Osteoblast (primary cell): ENCODE results near the gene KIRREL3. TPM values are rescaled to one million over a fixed set of nuclear protein-coding genes. Genes with fewer than 3 reads are reported as not detected.

Experiments used
- DNase-seq: peaks from one replicate; pipeline ENCODE4 v3.0.0; 2011; ENCODE audit warnings: low spot score, mixed read lengths; ENCODE audit not compliant: insufficient read length; ENCODE audit errors: missing footprints
- H2AFZ ChIP-seq: 2 replicates; pipeline ENCODE4 v1.6.0; 2011; ENCODE audit warnings: mild to moderate bottlenecking, low read length
- H3K27ac ChIP-seq: 2 replicates; pipeline ENCODE4 v1.5.1; 2011; ENCODE audit warnings: mild to moderate bottlenecking, low read depth, low read length, moderate library complexity
- H3K27me3 ChIP-seq: 2 replicates; pipeline ENCODE4 v1.6.0; 2012; ENCODE audit warnings: mild to moderate bottlenecking, control low read depth, inconsistent platforms, low read length, moderate library complexity; ENCODE audit not compliant: insufficient read depth
- H3K36me3 ChIP-seq: 2 replicates; pipeline ENCODE4 v1.5.1; 2011; ENCODE audit warnings: mild to moderate bottlenecking, low read length, control low read depth, moderate library complexity; ENCODE audit not compliant: insufficient read depth
- H3K4me1 ChIP-seq: 2 replicates; pipeline ENCODE4 v1.5.1; 2011; ENCODE audit warnings: mild to moderate bottlenecking, low read length, control low read depth, moderate library complexity; ENCODE audit not compliant: insufficient read depth
- H3K4me2 ChIP-seq: 2 replicates; pipeline ENCODE4 v1.6.0; 2011; ENCODE audit warnings: mild to moderate bottlenecking, low read length; ENCODE audit not compliant: insufficient read depth
- H3K4me3 ChIP-seq: fragments of 200-600 bp; sonication (generic); 3 replicates; pipeline ENCODE4 v1.5.1; 2012; ENCODE audit warnings: mild to moderate bottlenecking, low read length, inconsistent platforms; ENCODE audit not compliant: insufficient read depth
- H3K79me2 ChIP-seq: 2 replicates; pipeline ENCODE4 v1.6.0; 2012; ENCODE audit warnings: mild to moderate bottlenecking, low read length, control low read depth, inconsistent platforms; ENCODE audit not compliant: insufficient read depth
- H3K9me3 ChIP-seq: 2 replicates; pipeline ENCODE4 v1.5.1; 2011; ENCODE audit warnings: low read depth, low read length, control low read depth
- H4K20me1 ChIP-seq: 2 replicates; pipeline ENCODE4 v1.6.0; 2012; ENCODE audit warnings: mild to moderate bottlenecking, low read length, control low read depth; ENCODE audit not compliant: insufficient read depth
- total RNA-seq: library from RNA; depleted of rRNA; stranded (reverse); fragments of >200 nt; gene quantifications from 2 replicates; pipeline ENCODE4 v1.2.3, GENCODE V29; 2012
- TF ChIP-seq, protein P1 (sequence below): IDR thresholded peaks from 2 replicates; pipeline ENCODE4 v1.5.1; 2011; ENCODE audit warnings: mild to moderate bottlenecking, low read depth, low read length, moderate library complexity; ENCODE audit errors: extremely low read depth

Gene KIRREL3
- total RNA-seq, 1 donor: 3.6 TPM

DNA sequence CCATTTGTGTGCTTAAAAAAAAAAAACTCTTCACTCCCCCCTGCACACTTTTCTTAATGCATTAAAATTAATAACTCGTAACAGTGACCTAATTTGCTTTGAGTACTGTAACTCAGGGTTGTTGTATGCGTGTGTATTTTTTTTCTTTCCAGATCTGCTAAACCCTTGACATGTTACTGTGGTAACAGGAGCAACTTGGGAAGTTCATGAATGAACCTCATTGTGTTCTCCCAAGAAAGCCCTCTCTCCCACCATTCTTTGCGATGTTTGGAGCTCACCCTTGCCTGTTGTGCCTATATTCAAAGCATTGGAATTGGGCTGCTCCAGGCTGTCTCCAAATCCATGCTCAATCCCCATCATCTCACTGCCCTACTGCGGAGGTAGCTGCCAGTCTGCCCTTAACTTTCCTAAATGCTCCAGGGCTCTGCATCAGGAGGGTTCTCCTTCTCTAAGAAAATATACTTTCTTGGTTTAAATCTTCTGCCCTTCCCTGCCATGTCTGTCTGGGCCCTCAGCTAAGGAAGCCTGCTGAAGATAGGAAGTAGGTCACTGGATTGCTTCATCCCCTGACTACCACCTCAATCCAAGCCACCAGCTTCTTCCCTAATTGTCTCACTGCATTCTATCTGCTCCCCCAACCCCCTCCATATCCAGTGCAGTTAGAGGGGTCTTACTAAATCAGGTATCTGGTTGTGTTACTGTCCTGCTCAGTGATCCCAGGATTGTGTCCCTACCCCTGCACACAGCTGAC is 70.3 kb downstream of the KIRREL3 start:
- Histone ChIP-seq H3K27me3 (no peaks in the 10 kb centered on the region), H3K4me3 (no peak overlapping the region), H3K9me3 (no peaks in the 10 kb centered on the region), H4K20me1 (peaks cover 2% of the 10 kb centered on the region), H3K36me3 (no peaks in the 10 kb centered on the region), H3K4me1 (peaks cover 28% of the 10 kb centered on the region), H3K79me2 (peaks cover 27% of the 10 kb centered on the region), H3K27ac (peak overlapping the region; percentile 82), H3K4me2 (no peak overlapping the region), H2AFZ (peak overlapping the region; percentile 16)
- DNase-seq: no peak
- TF ChIP-seq, protein P1, sequence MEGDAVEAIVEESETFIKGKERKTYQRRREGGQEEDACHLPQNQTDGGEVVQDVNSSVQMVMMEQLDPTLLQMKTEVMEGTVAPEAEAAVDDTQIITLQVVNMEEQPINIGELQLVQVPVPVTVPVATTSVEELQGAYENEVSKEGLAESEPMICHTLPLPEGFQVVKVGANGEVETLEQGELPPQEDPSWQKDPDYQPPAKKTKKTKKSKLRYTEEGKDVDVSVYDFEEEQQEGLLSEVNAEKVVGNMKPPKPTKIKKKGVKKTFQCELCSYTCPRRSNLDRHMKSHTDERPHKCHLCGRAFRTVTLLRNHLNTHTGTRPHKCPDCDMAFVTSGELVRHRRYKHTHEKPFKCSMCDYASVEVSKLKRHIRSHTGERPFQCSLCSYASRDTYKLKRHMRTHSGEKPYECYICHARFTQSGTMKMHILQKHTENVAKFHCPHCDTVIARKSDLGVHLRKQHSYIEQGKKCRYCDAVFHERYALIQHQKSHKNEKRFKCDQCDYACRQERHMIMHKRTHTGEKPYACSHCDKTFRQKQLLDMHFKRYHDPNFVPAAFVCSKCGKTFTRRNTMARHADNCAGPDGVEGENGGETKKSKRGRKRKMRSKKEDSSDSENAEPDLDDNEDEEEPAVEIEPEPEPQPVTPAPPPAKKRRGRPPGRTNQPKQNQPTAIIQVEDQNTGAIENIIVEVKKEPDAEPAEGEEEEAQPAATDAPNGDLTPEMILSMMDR: no peak

DNA sequence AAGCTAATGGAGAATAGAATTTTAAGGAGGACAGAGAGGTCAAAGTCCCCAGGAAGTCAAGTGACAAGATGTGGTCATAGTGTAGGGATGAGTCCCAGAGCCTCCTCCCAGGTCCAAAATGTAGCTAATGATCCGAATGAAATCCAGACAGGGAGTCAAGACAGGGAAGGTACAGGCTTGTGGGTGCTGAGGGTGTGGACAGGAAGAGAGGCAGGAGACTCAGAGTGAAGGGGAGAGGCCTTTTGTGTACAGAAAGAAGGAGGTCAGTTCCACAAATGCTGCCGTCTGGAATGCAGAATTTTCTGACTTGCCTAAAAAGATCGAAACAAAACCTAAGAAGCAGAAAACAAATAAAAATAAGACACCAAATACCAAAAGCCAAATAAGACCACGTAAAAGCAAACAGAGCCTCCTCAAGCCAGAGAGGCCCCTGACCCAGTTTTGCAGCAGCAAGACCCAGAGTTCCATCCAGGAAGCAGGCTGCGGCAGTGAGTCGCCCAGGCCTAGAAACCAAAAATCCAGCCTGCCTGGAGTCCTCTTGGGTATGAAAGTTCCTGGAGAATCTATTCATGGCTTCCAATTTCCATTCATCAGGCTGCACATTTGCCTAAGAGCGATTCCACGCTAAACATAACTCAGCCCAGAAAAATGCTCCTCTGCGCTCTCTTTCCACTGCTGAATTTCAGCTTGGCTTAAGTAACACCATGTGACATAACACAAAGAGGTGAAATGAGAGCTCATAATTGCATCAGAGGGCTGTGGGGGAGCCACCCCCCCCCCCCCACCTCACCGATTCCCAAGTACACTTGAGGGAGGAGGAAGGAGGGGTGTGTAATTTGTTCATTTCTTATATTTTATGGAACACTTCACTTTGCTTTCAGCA is 71.2 kb downstream of the KIRREL3 start:
- peaks cover 2% of the 10 kb centered on the region for H4K20me1 ChIP-seq
- peak overlapping the region; percentile 68 for H2AFZ ChIP-seq
- peaks cover 28% of the 10 kb centered on the region for H3K4me1 ChIP-seq
- H3K27ac ChIP-seq: peak overlapping the region; percentile 82
- H3K79me2 ChIP-seq: peaks cover 29% of the 10 kb centered on the region
- no peaks in the 10 kb centered on the region for H3K9me3 ChIP-seq
- no peaks in the 10 kb centered on the region for H3K27me3 ChIP-seq
- peak overlapping the region; percentile 53 for H3K4me2 ChIP-seq
- no peak for DNase-seq
- H3K36me3 ChIP-seq: no peaks in the 10 kb centered on the region
- TF ChIP-seq, protein P1: no peak
- H3K4me3 ChIP-seq: no peak overlapping the region

DNA sequence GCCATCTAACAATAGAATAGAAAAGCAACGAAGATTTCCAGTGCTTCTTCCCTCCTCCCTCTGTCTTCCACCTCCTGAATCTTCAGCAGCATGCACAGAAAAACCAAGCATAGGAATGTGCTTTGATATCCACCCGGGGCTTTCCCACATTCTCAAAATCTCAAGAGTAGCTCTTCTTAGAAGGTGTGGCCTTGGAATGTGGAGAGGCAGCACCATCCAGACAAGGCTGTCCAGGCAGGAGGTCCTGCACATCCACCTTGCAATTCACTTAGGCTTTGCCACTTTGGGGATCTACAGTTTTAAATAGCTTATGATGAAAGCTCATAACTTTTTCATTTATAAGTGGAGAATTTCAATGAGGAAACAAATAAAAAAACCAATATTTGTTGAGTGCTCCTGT is 72.9 kb downstream of the KIRREL3 start:
- DNase-seq: no peak
- Histone ChIP-seq H3K79me2 (peaks cover 25% of the 10 kb centered on the region), H3K4me3 (no peak overlapping the region), H2AFZ (no peak overlapping the region), H3K36me3 (no peaks in the 10 kb centered on the region), H3K27ac (no peak overlapping the region), H3K27me3 (no peaks in the 10 kb centered on the region), H4K20me1 (no peaks in the 10 kb centered on the region), H3K4me1 (peaks cover 28% of the 10 kb centered on the region), H3K4me2 (no peak overlapping the region), H3K9me3 (no peaks in the 10 kb centered on the region)
- TF ChIP-seq, protein P1: no peak

DNA sequence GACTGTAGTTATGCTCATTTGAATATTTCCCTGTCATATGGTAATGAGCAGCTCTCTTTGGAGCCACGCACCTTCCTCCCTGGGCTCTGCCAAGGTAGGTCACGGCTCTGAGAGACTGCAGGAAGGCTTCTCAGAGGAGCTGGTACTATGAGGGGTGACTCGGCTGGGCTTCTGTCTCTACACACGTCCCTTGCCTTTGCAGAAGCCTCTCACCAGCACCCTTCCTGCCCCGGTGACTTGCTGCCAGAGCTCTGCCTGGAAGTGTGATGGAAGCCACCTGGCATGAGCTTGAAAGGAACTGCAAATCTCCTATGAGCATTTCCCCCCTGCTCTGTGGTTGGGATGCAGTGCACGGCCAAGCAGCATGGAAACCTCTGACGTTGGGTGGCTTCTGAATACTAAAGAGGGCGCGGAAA is 74.2 kb downstream of the KIRREL3 start:
- no peaks in the 10 kb centered on the region for H3K9me3 ChIP-seq
- no peak for DNase-seq
- H3K79me2 ChIP-seq: peaks cover 19% of the 10 kb centered on the region
- peaks cover 28% of the 10 kb centered on the region for H3K4me1 ChIP-seq
- peak overlapping the region; percentile 7 for H3K27ac ChIP-seq
- H3K4me3 ChIP-seq: no peak overlapping the region
- TF ChIP-seq, protein P1: no peak
- H4K20me1 ChIP-seq: no peaks in the 10 kb centered on the region
- H3K4me2 ChIP-seq: peak overlapping the region; percentile 20
- H3K36me3 ChIP-seq: no peaks in the 10 kb centered on the region
- no peak overlapping the region for H2AFZ ChIP-seq
- no peaks in the 10 kb centered on the region for H3K27me3 ChIP-seq
